Heart right ventricle (tissue), 16 donors: ENCODE results near the gene TRAM2. TPM values are rescaled to one million over a fixed set of nuclear protein-coding genes. Genes with fewer than 3 reads are reported as not detected.

Source experiments
- ATAC-seq, 8 donors: fragments of 200-7000 bp; cut with Tn5 transposase; one replicate each; pipeline ENCODE4 v1.9.1; 2020; ENCODE audit warnings: mild to moderate bottlenecking in 8 of 8, moderate library complexity in 8 of 8, moderate number of reproducible peaks in 1 of 8
- DNase-seq, 2 donors: peaks; one replicate each; pipeline ENCODE4 v3.0.0-alpha.2; 2020
- H3K27ac ChIP-seq, 10 donors: fragments of 200-600 bp; sonication (generic) in 2 of 10; one replicate each; pipeline versions ENCODE4 v1.5.0 to v1.8.0; 2020 to 2022; ENCODE audit warnings: mild to moderate bottlenecking in 3 of 10
- H3K27me3 ChIP-seq, 7 donors: fragments of 200-600 bp; one replicate each; pipeline ENCODE4 v1.8.0; 2021 to 2022; ENCODE audit warnings: mild to moderate bottlenecking in 2 of 7
- H3K36me3 ChIP-seq, 9 donors: fragments of 200-600 bp; sonication (generic) in 1 of 9; one replicate each; pipeline versions ENCODE4 v1.5.0 to v1.8.0; 2020 to 2022; ENCODE audit warnings: mild to moderate bottlenecking in 2 of 9
- H3K4me1 ChIP-seq, 9 donors: fragments of 200-600 bp; sonication (generic) in 1 of 9; one replicate each; pipeline versions ENCODE4 v1.5.0 to v1.8.0; 2020 to 2022; ENCODE audit warnings: mild to moderate bottlenecking in 4 of 9
- H3K4me3 ChIP-seq, 10 donors: fragments of 200-600 bp; sonication (generic) in 2 of 10; one replicate each; pipeline versions ENCODE4 v1.5.0 to v1.8.0; 2020 to 2022; ENCODE audit warnings: mild to moderate bottlenecking in 7 of 10, moderate library complexity in 2 of 10
- H3K9me3 ChIP-seq, 11 donors: fragments of 200-600 bp in 10 of 11; sonication (generic) in 2 of 11; one replicate each; pipeline versions ENCODE4 v1.5.0 to v1.8.0; 2013 to 2022; ENCODE audit warnings: mild to moderate bottlenecking in 2 of 11, control low read depth in 1 of 11, moderate library complexity in 1 of 11
- WGBS, 2 donors: extraction: QIAGEN DNeasy Blood & Tissue Kit; methylation state at CpG; one replicate each; pipeline ENCODE4 v1.1.7; 2013; ENCODE audit warnings: inconsistent platforms in 1 of 2; 5-methylcytosine and 5-hydroxymethylcytosine counted together
- intact Hi-C, 10 donors: fragments of 100-400 bp; cut with DNase I; formaldehyde crosslinking; loops; one replicate each; pipeline versions ENCODE4 v1.11.1 to v1.14.2; 2022
- polyA plus RNA-seq, 2 donors: library from polyadenylated mRNA; stranded (reverse); fragments of 200-250 nt; gene quantifications; one replicate each; pipeline ENCODE4 v1.2.3, GENCODE V29; 2013
- total RNA-seq, 10 donors: library from RNA; stranded (reverse); fragmentation: NEBNext Ultra II Directional in 3 of 10; extraction: Animal tissue kit (Norgen Biotek cat#: 25700) in 3 of 10; gene quantifications; one replicate each; pipeline versions ENCODE4 v1.2.1 to v1.2.4, GENCODE V29; 2021 to 2023
- TF ChIP-seq, protein P1 (sequence below), 9 donors: fragments of 200-600 bp; sonication (generic) in 2 of 9; IDR thresholded peaks; one replicate each; pipeline versions ENCODE4 v1.5.0 to v1.8.0; 2021 to 2022; ENCODE audit warnings: antibody characterized with exemption in 9 of 9, mild to moderate bottlenecking in 5 of 9, moderate library complexity in 1 of 9
- donor health status: Arrhythmogenic right ventricular cardiomyopathy.
- donor health status: ischemic (EF 13 %, LVEDD 7.1; RV severe dilation, severe dysfunction).
- donor health status: healthy with polysubstance abuse.
- donor health status: DM: no; HTN: yes; CAD: no.
- donor health status: DM: no; HTN: no; CAD: no.
- donor health status: ischemic (EF 25% LVEDD 6.9; RV normal size, moderate dysfunction).
- donor health status: ischemic (EF 25% LVEDD 5.7; RV mildly dilated, moderate dysfunction).
- donor health status: healthy.
- donor health status: DM: yes; HTN: yes; CAD: no.
- donor health status: Ischemic cardiomyopathy.
- donor health status: ischemic (EF 35%, LVEDD 5.7; RV mildly dilated, moderate dysfunction).
- donor health status: nonischemic (EF 11% LVEDD 7.7; RV severe dilation, severe dysfunction).
- donor health status: DM: yes; HTN: yes; CAD: no.
- donor health status: PGD.
- donor health status: ischemic (EF 29% LVEDD 5.4; RV normal size, mild dysfunction).
- donor health status: nonischemic (EF 23%, LVEDD 6.1; RV moderate dilation, normal function).

The TRAM2 gene
- total and polyA plus RNA-seq, 12 donors: 5.0 to 17.3 (median 10.6) TPM

DNA sequence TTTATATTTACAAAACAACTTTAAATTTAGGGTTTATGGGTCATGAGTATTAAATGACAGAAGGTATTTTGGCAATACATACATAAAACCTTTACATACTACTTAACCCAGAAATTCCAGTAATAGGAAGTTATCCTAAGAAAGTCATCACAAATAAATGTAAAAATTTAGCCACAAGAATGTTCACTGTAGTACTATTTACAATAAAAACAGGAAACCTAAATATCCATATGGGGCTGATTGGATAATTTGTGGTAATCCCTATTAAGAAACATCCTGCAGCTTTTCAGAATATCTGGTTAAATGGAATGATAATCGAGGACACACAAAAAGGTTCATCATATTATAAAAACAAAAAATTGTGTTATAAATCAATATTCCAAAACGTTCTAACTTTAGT is 44.4 kb downstream of the TRAM2 start:
- no peak for DNase-seq
- Histone ChIP-seq H3K4me3 (no peak overlapping the region), H3K9me3 (no peaks in the 10 kb centered on the region), H3K4me1 (peaks cover 0 to 17% (median 12%) of the 10 kb centered on the region in 9 donors), H3K27me3 (no peaks in the 10 kb centered on the region), H3K36me3 (peaks cover 0 to 44% (median 18%) of the 10 kb centered on the region in 9 donors), H3K27ac (no peak overlapping the region)
- no peak for ATAC-seq
- TF ChIP-seq, protein P1, sequence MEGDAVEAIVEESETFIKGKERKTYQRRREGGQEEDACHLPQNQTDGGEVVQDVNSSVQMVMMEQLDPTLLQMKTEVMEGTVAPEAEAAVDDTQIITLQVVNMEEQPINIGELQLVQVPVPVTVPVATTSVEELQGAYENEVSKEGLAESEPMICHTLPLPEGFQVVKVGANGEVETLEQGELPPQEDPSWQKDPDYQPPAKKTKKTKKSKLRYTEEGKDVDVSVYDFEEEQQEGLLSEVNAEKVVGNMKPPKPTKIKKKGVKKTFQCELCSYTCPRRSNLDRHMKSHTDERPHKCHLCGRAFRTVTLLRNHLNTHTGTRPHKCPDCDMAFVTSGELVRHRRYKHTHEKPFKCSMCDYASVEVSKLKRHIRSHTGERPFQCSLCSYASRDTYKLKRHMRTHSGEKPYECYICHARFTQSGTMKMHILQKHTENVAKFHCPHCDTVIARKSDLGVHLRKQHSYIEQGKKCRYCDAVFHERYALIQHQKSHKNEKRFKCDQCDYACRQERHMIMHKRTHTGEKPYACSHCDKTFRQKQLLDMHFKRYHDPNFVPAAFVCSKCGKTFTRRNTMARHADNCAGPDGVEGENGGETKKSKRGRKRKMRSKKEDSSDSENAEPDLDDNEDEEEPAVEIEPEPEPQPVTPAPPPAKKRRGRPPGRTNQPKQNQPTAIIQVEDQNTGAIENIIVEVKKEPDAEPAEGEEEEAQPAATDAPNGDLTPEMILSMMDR (IDR thresholded peaks at IDR 0.05): no peak
- WGBS, 2 donors: 92% methylated on average over 2 of the region's 2 CpGs
- intact Hi-C loops: no loop called here

DNA sequence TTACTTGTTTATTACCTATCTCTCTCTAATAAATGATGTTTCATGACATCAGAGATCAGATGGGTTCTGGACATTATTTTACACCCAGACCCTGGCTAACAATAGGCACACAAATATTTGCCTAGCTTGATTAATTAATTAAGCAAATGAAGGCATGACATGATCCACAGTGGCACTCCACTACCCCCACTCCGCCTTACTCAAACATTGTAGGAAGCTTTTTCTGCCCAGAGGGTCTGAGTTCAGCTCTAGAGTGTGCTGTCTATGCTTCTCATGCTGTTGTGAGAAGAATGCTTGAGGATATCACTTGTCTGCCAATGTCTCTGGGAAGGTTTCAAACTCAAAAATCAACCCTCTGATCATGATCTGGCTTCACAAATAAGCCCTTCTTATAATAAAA is 45.0 kb downstream of the TRAM2 start:
- no peak for ATAC-seq
- TF ChIP-seq, protein P1 (IDR thresholded peaks at IDR 0.05): no peak
- 98 to 100% methylated on average over 1 of the region's 1 CpG for WGBS, 2 donors
- intact Hi-C loops: no loop called here
- peaks cover 0 to 11% (median 6%) of the 10 kb centered on the region in 9 donors for H3K4me1 ChIP-seq
- H3K27me3 ChIP-seq: no peaks in the 10 kb centered on the region
- no peak overlapping the region for H3K27ac ChIP-seq
- no peak for DNase-seq
- peaks cover 0 to 44% (median 18%) of the 10 kb centered on the region in 9 donors for H3K36me3 ChIP-seq
- H3K4me3 ChIP-seq: no peak overlapping the region
- H3K9me3 ChIP-seq: no peaks in the 10 kb centered on the region

DNA sequence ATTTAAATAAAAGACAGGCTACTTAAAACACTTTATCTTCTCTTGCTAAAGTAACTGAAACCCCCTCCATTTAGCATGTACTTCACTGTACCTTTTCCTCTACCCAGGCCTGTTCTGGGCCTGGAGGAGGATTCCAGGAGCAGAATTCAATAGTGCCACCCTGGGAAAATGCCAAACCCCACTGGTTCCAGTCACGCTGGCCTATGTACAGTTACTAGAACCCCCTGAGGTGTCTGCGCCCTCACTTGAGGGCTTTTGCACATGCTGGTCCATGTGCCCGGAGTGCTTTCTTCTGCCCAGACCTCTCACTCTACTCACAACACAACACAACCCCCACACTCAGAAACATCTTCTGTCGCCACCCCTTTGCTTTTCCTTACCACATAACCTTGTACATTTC is 45.5 kb downstream of the TRAM2 start:
- H3K4me1 ChIP-seq: peaks cover 0 to 7% (median 1%) of the 10 kb centered on the region in 9 donors
- DNase-seq (no peak), ATAC-seq (no peak)
- no peak overlapping the region for H3K27ac ChIP-seq
- intact Hi-C loops: no loop called here
- WGBS, 2 donors: 90 to 96% methylated on average over 4 of the region's 4 CpGs
- TF ChIP-seq, protein P1 (IDR thresholded peaks at IDR 0.05): no peak
- H3K4me3 ChIP-seq: no peak overlapping the region
- no peaks in the 10 kb centered on the region for H3K9me3 ChIP-seq
- H3K36me3 ChIP-seq: peaks cover 0 to 44% (median 18%) of the 10 kb centered on the region in 9 donors
- no peaks in the 10 kb centered on the region for H3K27me3 ChIP-seq

DNA sequence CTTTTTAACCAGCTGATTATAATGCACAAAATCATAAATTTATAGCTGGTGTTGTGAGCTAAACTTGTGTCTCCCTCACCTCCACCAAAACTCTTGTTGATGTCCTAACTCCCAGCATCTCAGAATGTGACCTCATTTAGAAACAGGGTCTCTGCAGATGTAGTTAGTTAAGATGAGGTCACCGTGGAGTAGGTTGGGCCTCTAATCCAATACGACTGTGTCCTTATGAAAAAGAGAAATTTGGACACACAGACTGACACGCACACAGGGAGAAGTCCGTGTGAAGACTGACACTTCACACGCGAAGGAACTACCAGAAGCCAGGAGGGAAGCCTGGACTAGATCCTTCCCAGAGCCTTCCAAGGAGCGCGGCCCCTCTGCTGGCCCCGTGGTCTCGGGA is 46.5 kb downstream of the TRAM2 start:
- DNase-seq (no peak), ATAC-seq (no peak)
- H3K27ac ChIP-seq: no peak overlapping the region
- no peaks in the 10 kb centered on the region for H3K27me3 ChIP-seq
- intact Hi-C loops: no loop called here
- H3K4me3 ChIP-seq: no peak overlapping the region
- TF ChIP-seq, protein P1 (IDR thresholded peaks at IDR 0.05): no peak
- H3K36me3 ChIP-seq: peaks cover 0 to 39% (median 12%) of the 10 kb centered on the region in 9 donors
- no peaks in the 10 kb centered on the region for H3K9me3 ChIP-seq
- H3K4me1 ChIP-seq: peaks cover 0 to 6% (median 0%) of the 10 kb centered on the region in 9 donors
- WGBS, 2 donors: 95 to 96% methylated on average over 10 of the region's 10 CpGs
